ENCODE results near the gene MAML3.

- TF ChIP-seq CTCF (IDR thresholded peaks at IDR 0.05; ENCODE audit: insufficient read depth, low read depth, low read length) (no peak), EZH2 (IDR thresholded peaks at IDR 0.05; ENCODE audit: insufficient read depth, low read length) (no peak)
Observed at GRCh38 chr4:139715746-139716391, 438.1 kb downstream of the MAML3 start.

All from astrocyte (in vitro differentiated cells and primary cell).